ENCODE results near the gene SOAT1. TPM values are rescaled to one million over a fixed set of nuclear protein-coding genes. Genes with fewer than 3 reads are reported as not detected.
A peak's percentile ranks its signal among the peaks of the same experiment; 100 is the strongest.

Gene SOAT1
- total RNA-seq, 1 donor from 2014 or later, result 28.8 TPM

- H3K27me3 Mint-ChIP-seq (ENCODE audit: low read depth), result no peaks in the 10 kb centered on the region
- DNase-seq (ENCODE audit: low spot score in 2 of 2, unreplicated experiment in 2 of 2), result no peak
- H3K36me3 Mint-ChIP-seq, result peaks cover 29% of the 10 kb centered on the region
- H3K4me3 Mint-ChIP-seq, result no peak overlapping the region
- H3K9me3 Mint-ChIP-seq, result peaks cover under 1% of the 10 kb centered on the region
- no peak for TF ChIP-seq CTCF (IDR thresholded peaks at IDR 0.05; ENCODE audit: unreplicated experiment)
- H3K4me1 Mint-ChIP-seq, result peaks cover 4% of the 10 kb centered on the region
- H3K27ac Mint-ChIP-seq, result peak overlapping the region; percentile 39
Observed at GRCh38 chr1:179310291-179310690, 16.7 kb downstream of the SOAT1 start.

GRCh38 chr1:179310721-179311120 lies 17.1 kb downstream of the SOAT1 start:
- Mint-ChIP-seq H3K27me3 (ENCODE audit: low read depth) (no peaks in the 10 kb centered on the region), H3K4me1 (peaks cover 4% of the 10 kb centered on the region), H3K36me3 (peaks cover 27% of the 10 kb centered on the region), H3K9me3 (no peaks in the 10 kb centered on the region), H3K27ac (peak overlapping the region; percentile 19), H3K4me3 (no peak overlapping the region)
- no peak for TF ChIP-seq CTCF (IDR thresholded peaks at IDR 0.05; ENCODE audit: unreplicated experiment)
- no peak for DNase-seq (ENCODE audit: low spot score in 2 of 2, unreplicated experiment in 2 of 2)

- Mint-ChIP-seq H3K4me3 (no peak overlapping the region), H3K36me3 (peaks cover 22% of the 10 kb centered on the region), H3K9me3 (no peaks in the 10 kb centered on the region), H3K27me3 (ENCODE audit: low read depth) (no peaks in the 10 kb centered on the region), H3K4me1 (peaks cover 4% of the 10 kb centered on the region), H3K27ac (no peak overlapping the region)
- no peak for DNase-seq (ENCODE audit: low spot score in 2 of 2, unreplicated experiment in 2 of 2)
- TF ChIP-seq CTCF (IDR thresholded peaks at IDR 0.05; ENCODE audit: unreplicated experiment), result no peak
Observed at GRCh38 chr1:179311149-179311700, 17.6 kb downstream of the SOAT1 start.

- no peak for TF ChIP-seq CTCF (IDR thresholded peaks at IDR 0.05; ENCODE audit: unreplicated experiment)
- Mint-ChIP-seq H3K36me3 (peaks cover 13% of the 10 kb centered on the region), H3K4me3 (no peak overlapping the region), H3K27ac (no peak overlapping the region), H3K4me1 (peaks cover 4% of the 10 kb centered on the region), H3K27me3 (ENCODE audit: low read depth) (no peaks in the 10 kb centered on the region), H3K9me3 (no peaks in the 10 kb centered on the region)
- DNase-seq (ENCODE audit: low spot score in 2 of 2, unreplicated experiment in 2 of 2), result no peak
Observed at GRCh38 chr1:179313004-179313403, 19.4 kb downstream of the SOAT1 start.

GRCh38 chr1:179314928-179315327 lies 21.3 kb downstream of the SOAT1 start:
- Mint-ChIP-seq H3K27me3 (ENCODE audit: low read depth) (no peaks in the 10 kb centered on the region), H3K4me3 (no peak overlapping the region), H3K36me3 (peaks cover 17% of the 10 kb centered on the region), H3K27ac (no peak overlapping the region), H3K9me3 (no peaks in the 10 kb centered on the region), H3K4me1 (peaks cover 4% of the 10 kb centered on the region)
- TF ChIP-seq CTCF (IDR thresholded peaks at IDR 0.05; ENCODE audit: unreplicated experiment), result no peak
- no peak for DNase-seq (ENCODE audit: low spot score in 2 of 2, unreplicated experiment in 2 of 2)

- Mint-ChIP-seq H3K4me3 (no peak overlapping the region), H3K27ac (no peak overlapping the region), H3K36me3 (peaks cover 27% of the 10 kb centered on the region), H3K27me3 (ENCODE audit: low read depth) (no peaks in the 10 kb centered on the region), H3K4me1 (peaks cover 15% of the 10 kb centered on the region), H3K9me3 (peaks cover 9% of the 10 kb centered on the region)
- no peak for DNase-seq (ENCODE audit: low spot score in 2 of 2, unreplicated experiment in 2 of 2)
- TF ChIP-seq CTCF (IDR thresholded peaks at IDR 0.05; ENCODE audit: unreplicated experiment), result no peak
Observed at GRCh38 chr1:179318491-179318890, 24.9 kb downstream of the SOAT1 start.
